Esophagus muscularis mucosa (tissue), 4 donors: ENCODE results near the gene HAPSTR1.

Experiments used
- CTCF ChIP-seq, 3 experiments: fragments of 200-600 bp in 2 of 3; fragments of 450-650 bp in 1 of 3; sonication (generic) in 2 of 3; IDR thresholded peaks; one replicate each; pipeline ENCODE4 v1.5.1; 2017 to 2019; ENCODE audit warnings: antibody characterized with exemption in 3 of 3, mild to moderate bottlenecking in 2 of 3, moderate library complexity in 1 of 3
- EP300 ChIP-seq: sonication (generic); formaldehyde crosslinking; IDR thresholded peaks from one replicate; pipeline ENCODE4 v1.6.1; 2017; ENCODE audit warnings: antibody characterized with exemption
- POLR2A ChIP-seq: fragments of 450-650 bp; IDR thresholded peaks from one replicate; pipeline ENCODE4 v1.6.1; 2017; ENCODE audit warnings: antibody characterized with exemption, moderate library complexity, mild to moderate bottlenecking, low read depth
- POLR2AphosphoS5 ChIP-seq, 2 donors: sonication (generic); formaldehyde crosslinking; IDR thresholded peaks; one replicate each; pipeline ENCODE4 v1.6.1; 2017; ENCODE audit warnings: antibody characterized with exemption in 2 of 2

GRCh38 chr16:9107025-9107970, 15.9 kb downstream of the HAPSTR1 start:
- TF ChIP-seq CTCF (IDR thresholded peaks at IDR 0.05), result no peak
- TF ChIP-seq EP300, result no peak
- TF ChIP-seq POLR2A, result no peak
- TF ChIP-seq POLR2AphosphoS5 (IDR thresholded peaks at IDR 0.05), result no peak
